Type B pancreatic cell (in vitro differentiated cells): Measurements from ENCODE around the gene CCDC50. TPM values are rescaled to one million over a fixed set of nuclear protein-coding genes. Genes with fewer than 3 reads are reported as not detected.

Source experiments
- DNase-seq: peaks from one replicate; pipeline ENCODE4 v3.0.0; 2021; ENCODE audit warnings: mixed read lengths; ENCODE audit not compliant: unreplicated experiment; ENCODE audit errors: extremely low spot score
- H3K27ac Mint-ChIP-seq: 2 replicates; pipeline ENCODE4 v1.8.0; 2021; ENCODE audit warnings: mild to moderate bottlenecking, mixed read lengths
- H3K27me3 Mint-ChIP-seq: 2 replicates; pipeline ENCODE4 v1.8.0; 2021; ENCODE audit warnings: mixed read lengths
- H3K36me3 Mint-ChIP-seq: 2 replicates; pipeline ENCODE4 v1.8.0; 2021; ENCODE audit warnings: mixed read lengths
- H3K4me1 Mint-ChIP-seq: one replicate; pipeline ENCODE4 v1.8.0; 2021; ENCODE audit warnings: mixed read lengths; ENCODE audit not compliant: unreplicated experiment
- H3K4me3 Mint-ChIP-seq: 2 replicates; pipeline ENCODE4 v1.8.0; 2021; ENCODE audit warnings: mild to moderate bottlenecking, mixed read lengths
- H3K9me3 Mint-ChIP-seq: 2 replicates; pipeline ENCODE4 v1.8.0; 2021; ENCODE audit warnings: mixed read lengths
- total RNA-seq: library from RNA; stranded (reverse); gene quantifications from 2 replicates; pipeline ENCODE4 v1.2.1, GENCODE V29; 2021; ENCODE audit warnings: low replicate concordance
- TF ChIP-seq, protein P1 (sequence below): fragments of 200-600 bp; sonication (generic); conservative IDR thresholded peaks from 2 replicates; pipeline ENCODE4 v1.5.0; 2021; ENCODE audit warnings: antibody characterized with exemption, mild to moderate bottlenecking

The CCDC50 gene
- total RNA-seq, 1 donor from 2014 or later, result 47.4 TPM

DNA sequence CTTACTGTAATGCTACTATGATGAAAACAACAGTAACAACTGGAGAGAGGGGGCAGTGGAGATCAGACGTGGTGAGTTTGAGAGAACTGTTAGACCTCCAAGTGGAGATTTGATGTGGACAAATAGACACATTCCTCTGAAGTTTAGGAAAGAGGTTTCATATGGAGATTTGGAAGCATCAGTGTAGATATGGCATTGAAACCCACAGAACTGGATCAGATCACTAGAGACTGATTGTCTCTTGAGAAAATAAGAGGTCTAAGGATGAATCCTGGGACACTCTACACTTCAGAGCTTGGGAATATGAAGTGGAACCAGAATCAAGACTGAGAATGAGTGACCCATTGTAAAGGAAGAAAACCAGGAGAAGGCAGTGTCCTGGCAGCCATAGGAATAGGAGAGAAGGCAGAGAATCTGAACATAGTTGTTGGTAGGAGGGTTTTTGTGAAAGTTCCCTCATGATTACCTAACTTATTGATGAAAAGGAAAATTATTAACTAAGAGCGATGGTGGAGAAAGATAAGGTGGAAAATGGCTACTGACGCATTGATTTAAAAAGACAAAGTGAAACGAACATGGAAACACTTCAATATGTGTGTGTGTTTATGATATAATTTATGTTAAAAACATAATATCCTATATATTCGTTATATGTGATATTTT, 102.1 kb downstream of the CCDC50 start:
- no peak overlapping the region for H3K27ac Mint-ChIP-seq
- DNase-seq, result no peak
- H3K4me3 Mint-ChIP-seq, result no peak overlapping the region
- no peaks in the 10 kb centered on the region for H3K36me3 Mint-ChIP-seq
- no peaks in the 10 kb centered on the region for H3K4me1 Mint-ChIP-seq
- TF ChIP-seq, protein P1, sequence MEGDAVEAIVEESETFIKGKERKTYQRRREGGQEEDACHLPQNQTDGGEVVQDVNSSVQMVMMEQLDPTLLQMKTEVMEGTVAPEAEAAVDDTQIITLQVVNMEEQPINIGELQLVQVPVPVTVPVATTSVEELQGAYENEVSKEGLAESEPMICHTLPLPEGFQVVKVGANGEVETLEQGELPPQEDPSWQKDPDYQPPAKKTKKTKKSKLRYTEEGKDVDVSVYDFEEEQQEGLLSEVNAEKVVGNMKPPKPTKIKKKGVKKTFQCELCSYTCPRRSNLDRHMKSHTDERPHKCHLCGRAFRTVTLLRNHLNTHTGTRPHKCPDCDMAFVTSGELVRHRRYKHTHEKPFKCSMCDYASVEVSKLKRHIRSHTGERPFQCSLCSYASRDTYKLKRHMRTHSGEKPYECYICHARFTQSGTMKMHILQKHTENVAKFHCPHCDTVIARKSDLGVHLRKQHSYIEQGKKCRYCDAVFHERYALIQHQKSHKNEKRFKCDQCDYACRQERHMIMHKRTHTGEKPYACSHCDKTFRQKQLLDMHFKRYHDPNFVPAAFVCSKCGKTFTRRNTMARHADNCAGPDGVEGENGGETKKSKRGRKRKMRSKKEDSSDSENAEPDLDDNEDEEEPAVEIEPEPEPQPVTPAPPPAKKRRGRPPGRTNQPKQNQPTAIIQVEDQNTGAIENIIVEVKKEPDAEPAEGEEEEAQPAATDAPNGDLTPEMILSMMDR, result no peak
- H3K9me3 Mint-ChIP-seq, result no peaks in the 10 kb centered on the region
- H3K27me3 Mint-ChIP-seq, result no peaks in the 10 kb centered on the region

DNA sequence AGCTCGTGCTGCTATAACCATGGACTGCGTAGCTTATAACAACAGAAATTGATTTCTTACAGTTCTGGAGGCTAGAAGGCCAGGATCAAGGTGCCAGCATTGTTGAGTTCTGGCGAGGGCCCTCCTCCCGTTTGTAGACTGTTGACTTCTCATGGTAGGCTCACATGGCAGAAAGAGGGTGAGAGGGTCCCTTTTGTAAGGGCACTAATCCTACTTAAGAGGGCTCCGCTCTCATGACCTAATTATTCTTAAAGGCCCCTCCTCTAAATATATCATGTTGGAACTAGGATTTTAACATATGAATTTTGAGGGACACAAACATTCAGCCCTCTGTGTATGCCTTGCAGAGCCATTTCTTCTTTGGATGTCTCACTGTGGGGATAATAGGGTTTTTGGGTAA, 103.0 kb downstream of the CCDC50 start:
- Mint-ChIP-seq H3K4me1 (no peaks in the 10 kb centered on the region), H3K4me3 (no peak overlapping the region), H3K27ac (no peak overlapping the region), H3K9me3 (no peaks in the 10 kb centered on the region), H3K27me3 (no peaks in the 10 kb centered on the region), H3K36me3 (no peaks in the 10 kb centered on the region)
- TF ChIP-seq, protein P1, result no peak
- DNase-seq, result no peak

DNA sequence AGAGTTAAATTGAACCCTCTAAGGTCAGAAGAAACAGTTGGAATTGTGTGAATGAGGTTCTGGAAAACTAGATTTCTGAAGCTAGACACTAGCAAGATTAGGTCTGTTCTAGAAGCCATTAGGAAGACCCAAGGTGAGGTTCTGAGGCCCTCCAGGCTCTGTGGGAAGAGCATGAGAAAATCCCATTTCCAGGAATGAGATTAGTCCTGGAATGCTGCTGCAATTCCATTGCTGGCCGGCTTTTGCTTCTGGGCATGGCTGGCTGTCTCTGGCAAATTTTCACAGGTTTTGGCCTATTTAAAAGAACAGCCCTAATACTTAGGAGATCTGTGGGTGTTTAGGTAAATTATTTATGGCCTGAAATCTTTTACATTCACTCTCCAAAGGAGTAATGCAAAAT, 104.8 kb downstream of the CCDC50 start:
- Mint-ChIP-seq H3K27me3 (no peaks in the 10 kb centered on the region), H3K9me3 (no peaks in the 10 kb centered on the region), H3K4me1 (no peaks in the 10 kb centered on the region), H3K27ac (no peak overlapping the region), H3K36me3 (no peaks in the 10 kb centered on the region), H3K4me3 (no peak overlapping the region)
- TF ChIP-seq, protein P1, result no peak
- DNase-seq, result no peak

DNA sequence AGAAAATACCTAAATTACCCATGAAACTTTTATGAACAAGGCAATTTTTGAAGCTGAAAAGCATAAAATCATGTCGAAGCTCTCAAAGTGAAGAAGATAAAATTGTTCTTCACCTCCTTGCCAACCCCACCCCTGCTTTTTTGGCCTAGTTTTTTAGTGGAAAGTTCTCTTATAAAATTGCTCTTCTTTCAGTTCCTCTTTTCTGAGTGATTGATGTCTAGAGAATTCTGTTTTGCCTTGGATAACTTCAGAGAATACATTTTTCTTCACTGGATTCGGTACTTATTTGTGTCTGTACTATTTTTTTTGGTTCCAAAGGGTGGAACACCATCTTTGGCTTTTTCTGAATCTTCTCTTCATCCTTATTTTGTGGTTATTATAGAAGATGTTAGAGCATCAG, 106.8 kb downstream of the CCDC50 start:
- Mint-ChIP-seq H3K4me3 (no peak overlapping the region), H3K4me1 (no peaks in the 10 kb centered on the region), H3K27ac (no peak overlapping the region), H3K27me3 (no peaks in the 10 kb centered on the region), H3K9me3 (peaks cover 5% of the 10 kb centered on the region), H3K36me3 (no peaks in the 10 kb centered on the region)
- DNase-seq, result no peak
- TF ChIP-seq, protein P1, result no peak

DNA sequence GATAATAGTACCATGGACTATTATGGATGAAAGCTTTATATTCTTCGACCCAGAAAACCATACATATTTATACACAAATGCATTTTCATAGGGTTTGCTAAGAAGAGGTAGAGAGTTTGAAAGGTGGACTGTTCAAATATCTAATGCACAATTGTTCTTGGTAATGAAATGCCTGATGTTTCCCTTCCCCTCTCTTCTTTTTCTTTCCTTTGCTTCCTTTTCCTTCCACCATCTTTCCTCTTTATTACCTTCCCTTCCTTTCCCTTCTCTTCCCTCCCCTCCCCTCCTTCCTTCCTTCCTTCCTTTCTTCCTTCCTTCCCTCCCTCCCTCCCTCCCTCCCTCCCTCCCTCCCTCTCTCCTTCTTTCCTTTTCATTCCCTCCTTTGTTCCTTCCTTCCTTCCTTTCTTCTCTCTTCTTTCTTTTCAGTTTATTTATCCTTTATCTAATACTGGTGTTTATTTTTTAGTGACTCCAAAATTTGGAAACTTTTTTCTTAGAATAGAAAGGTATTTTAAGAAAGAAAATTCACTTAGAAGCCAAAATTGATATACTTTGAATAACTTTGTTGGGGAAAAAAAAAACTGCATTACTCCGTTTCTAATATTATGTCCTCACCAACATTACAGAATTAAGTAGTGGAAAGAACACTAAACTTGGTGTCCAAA, 109.1 kb downstream of the CCDC50 start:
- Mint-ChIP-seq H3K36me3 (no peaks in the 10 kb centered on the region), H3K27me3 (peaks cover 7% of the 10 kb centered on the region), H3K9me3 (peaks cover 5% of the 10 kb centered on the region), H3K4me3 (no peak overlapping the region), H3K27ac (no peak overlapping the region), H3K4me1 (no peaks in the 10 kb centered on the region)
- TF ChIP-seq, protein P1, result no peak
- no peak for DNase-seq
